Neutrophil (primary cell): Measurements from ENCODE around the gene LTK.

Experiments
- H3K27ac ChIP-seq: fragments of 200-600 bp; sonication (generic); 2 replicates; pipeline ENCODE4 v1.5.1; 2016; ENCODE audit warnings: mild to moderate bottlenecking, moderate library complexity
- H3K27me3 ChIP-seq: fragments of 200-600 bp; sonication (generic); 2 replicates; pipeline ENCODE4 v1.6.0; 2016; ENCODE audit warnings: mild to moderate bottlenecking
- H3K36me3 ChIP-seq: fragments of 200-600 bp; sonication (generic); 2 replicates; pipeline ENCODE4 v1.5.1; 2017
- H3K4me1 ChIP-seq, 2 experiments: fragments of 200-600 bp in 1 of 2; sonication (generic) in 1 of 2; 1 replicate in 1 of 2; 2 replicates in 1 of 2; pipeline versions ENCODE4 v1.5.1 to v1.6.1; 2013 to 2016; ENCODE audit warnings: low read depth in 1 of 2, low read length in 1 of 2, mild to moderate bottlenecking in 1 of 2, moderate library complexity in 1 of 2; ENCODE audit not compliant: control insufficient read depth in 1 of 2, insufficient read depth in 1 of 2
- H3K4me3 ChIP-seq, 2 experiments: fragments of 200-600 bp in 1 of 2; sonication (generic) in 1 of 2; 1 replicate in 1 of 2; 2 replicates in 1 of 2; pipeline ENCODE4 v1.5.1; 2013 to 2016; ENCODE audit warnings: low read depth in 1 of 2, low read length in 1 of 2, mild to moderate bottlenecking in 1 of 2, moderate library complexity in 1 of 2
- H3K9me3 ChIP-seq: fragments of 200-600 bp; sonication (generic); 2 replicates; pipeline ENCODE4 v1.5.1; 2016
- CTCF ChIP-seq: fragments of 200-600 bp; sonication (generic); IDR thresholded peaks from 2 replicates; pipeline ENCODE4 v1.5.1; 2016; ENCODE audit warnings: antibody characterized with exemption

LTK gene

DNA sequence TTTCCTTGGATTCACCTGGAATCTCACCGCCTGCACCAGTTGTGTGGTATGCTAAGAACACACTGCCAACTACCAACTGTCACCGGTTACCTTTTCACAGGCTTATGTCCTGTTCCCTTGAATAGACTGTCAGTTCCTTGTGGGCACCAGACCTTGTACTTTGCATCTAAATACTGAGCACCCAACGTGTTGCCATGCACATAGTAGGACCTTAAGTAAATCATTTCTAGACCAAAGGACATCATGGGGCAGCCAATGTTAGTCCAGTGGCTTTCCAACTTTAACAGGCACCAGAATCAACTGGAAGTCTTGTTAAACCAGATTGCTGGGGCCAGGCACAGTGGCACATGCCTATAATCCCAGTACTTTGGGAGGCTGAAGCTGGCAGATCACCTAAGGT is 31.6 kb upstream of the LTK start:
- Histone ChIP-seq H3K27ac (no peak overlapping the region), H3K4me1 (peaks cover 11 to 12% of the 10 kb centered on the region in 2 experiments), H3K36me3 (no peaks in the 10 kb centered on the region), H3K9me3 (no peaks in the 10 kb centered on the region), H3K27me3 (peaks cover 7% of the 10 kb centered on the region), H3K4me3 (no peak overlapping the region)
- no peak for TF ChIP-seq CTCF

- no peaks in the 10 kb centered on the region for H3K36me3 ChIP-seq
- H3K4me3 ChIP-seq = peak overlapping the region; percentile 80 to 89
- peaks cover 11 to 12% of the 10 kb centered on the region in 2 experiments for H3K4me1 ChIP-seq
- H3K9me3 ChIP-seq = no peaks in the 10 kb centered on the region
- no peak overlapping the region for H3K27ac ChIP-seq
- TF ChIP-seq CTCF = no peak
- peaks cover 7% of the 10 kb centered on the region for H3K27me3 ChIP-seq
Observed at GRCh38 chr15:41544650-41545015, 31.0 kb upstream of the LTK start.

DNA sequence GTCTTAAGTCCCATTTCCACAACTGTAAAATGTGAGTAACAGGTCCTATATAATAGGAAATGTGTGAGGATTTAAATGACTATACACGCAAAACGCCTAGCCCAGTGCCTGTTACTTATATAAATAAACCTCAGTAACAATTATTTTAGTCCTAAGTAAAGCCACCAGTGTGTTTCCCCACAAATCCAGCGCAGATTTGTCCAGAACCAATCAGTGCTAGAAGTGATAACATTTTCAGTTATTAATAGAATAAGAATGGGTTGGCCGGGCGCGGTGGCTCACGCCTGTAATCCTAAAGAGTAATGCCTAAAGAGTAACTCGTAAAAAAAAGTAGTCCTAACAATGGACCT is 29.9 kb upstream of the LTK start:
- no peak overlapping the region for H3K27ac ChIP-seq
- H3K27me3 ChIP-seq = peaks cover 7% of the 10 kb centered on the region
- peaks cover 11 to 12% of the 10 kb centered on the region in 2 experiments for H3K4me1 ChIP-seq
- H3K4me3 ChIP-seq = peak overlapping the region; percentile 80 to 89
- H3K9me3 ChIP-seq = no peaks in the 10 kb centered on the region
- no peaks in the 10 kb centered on the region for H3K36me3 ChIP-seq
- TF ChIP-seq CTCF = no peak

DNA sequence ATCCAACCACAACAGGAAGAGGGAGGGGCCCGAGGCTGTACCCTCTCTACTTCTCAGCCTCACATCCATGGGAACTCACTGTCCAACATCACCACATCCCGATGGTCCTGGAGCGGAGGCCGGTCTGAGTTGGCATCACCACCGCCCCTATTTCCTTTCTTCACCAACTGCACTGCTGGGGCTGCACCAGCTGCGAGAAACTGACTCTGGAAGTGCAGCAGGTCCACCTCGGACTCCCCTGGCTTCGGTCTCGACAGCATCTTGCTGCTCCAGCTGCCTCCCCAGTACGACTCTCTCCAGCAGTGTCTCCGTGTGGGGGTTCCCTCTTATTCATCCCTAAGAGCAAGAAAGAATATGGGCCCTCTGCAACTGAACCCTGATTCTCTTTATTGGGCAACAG is 23.2 kb upstream of the LTK start:
- no peaks in the 10 kb centered on the region for H3K4me1 ChIP-seq
- peaks cover 10% of the 10 kb centered on the region for H3K36me3 ChIP-seq
- H3K9me3 ChIP-seq = no peaks in the 10 kb centered on the region
- no peak overlapping the region for H3K27ac ChIP-seq
- no peak for TF ChIP-seq CTCF
- H3K4me3 ChIP-seq = no peak overlapping the region
- no peaks in the 10 kb centered on the region for H3K27me3 ChIP-seq

DNA sequence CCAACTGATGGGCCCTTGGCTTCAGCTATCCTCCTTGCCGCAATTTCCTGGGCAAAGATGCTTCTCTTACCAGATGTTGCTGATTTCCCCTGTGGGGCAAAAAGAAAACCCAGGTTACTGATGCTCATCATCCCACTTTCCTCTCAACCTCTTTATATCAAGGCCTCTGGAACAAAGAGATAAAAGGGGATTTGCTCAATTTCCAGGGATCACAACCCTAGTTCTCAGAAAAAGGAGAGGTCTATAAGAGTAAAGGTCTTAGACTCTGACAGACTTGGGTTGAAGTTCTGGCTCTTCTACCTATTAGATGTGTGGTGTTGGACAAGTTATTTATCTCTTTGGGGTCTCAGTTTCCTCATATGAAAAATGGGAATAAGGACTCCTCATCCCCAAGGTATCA is 21.9 kb upstream of the LTK start:
- Histone ChIP-seq H3K27me3 (no peaks in the 10 kb centered on the region), H3K4me3 (no peak overlapping the region), H3K9me3 (no peaks in the 10 kb centered on the region), H3K4me1 (no peaks in the 10 kb centered on the region), H3K27ac (no peak overlapping the region), H3K36me3 (peaks cover 10% of the 10 kb centered on the region)
- no peak for TF ChIP-seq CTCF

- no peaks in the 10 kb centered on the region for H3K4me1 ChIP-seq
- no peak overlapping the region for H3K27ac ChIP-seq
- no peaks in the 10 kb centered on the region for H3K27me3 ChIP-seq
- no peak for TF ChIP-seq CTCF
- H3K9me3 ChIP-seq = no peaks in the 10 kb centered on the region
- peaks cover 46% of the 10 kb centered on the region for H3K36me3 ChIP-seq
- no peak overlapping the region for H3K4me3 ChIP-seq
Observed at GRCh38 chr15:41530363-41530956, 16.8 kb upstream of the LTK start.
